IMR-90 (cell line): Measurements from ENCODE around the gene ARHGAP10. TPM values are rescaled to one million over a fixed set of nuclear protein-coding genes. Genes with fewer than 3 reads are reported as not detected.

ENCODE experiments used
- ATAC-seq: fragments of 200-7000 bp; cut with Tn5 transposase; 2 replicates; pipeline ENCODE4 v1.9.1; 2020; ENCODE audit warnings: low read depth, mild to moderate bottlenecking, moderate library complexity
- BruUV-seq: library from RNA; stranded (reverse); fragments of 400-500 nt; replicated peaks from 2 replicates; lab custom pipeline; 2021; lab: Mats Ljungman, UMichigan
- CTCF ChIA-PET: fragments of 300-600 bp; formaldehyde crosslinking; extraction: SDS; loops from one replicate; lab custom pipeline; 2021; ENCODE audit warnings: antibody characterized with exemption; lab: Yijun Ruan, JAX
- POLR2A ChIA-PET: fragments of 300-600 bp; sonication (Branson Sonifier 250); formaldehyde crosslinking; loops from one replicate; lab custom pipeline; 2022; ENCODE audit warnings: antibody characterized with exemption; ENCODE audit not compliant: unreplicated experiment; lab: Charles Lee
- DNase-seq: peaks from one replicate; pipeline ENCODE4 v3.0.0; 2013
- H2AFZ ChIP-seq: replicated peaks from 2 replicates; pipeline ENCODE3; 2013; ENCODE audit warnings: low read length, mild to moderate bottlenecking; ENCODE audit not compliant: poor library complexity
- H2AK5ac ChIP-seq: 2 replicates; pipeline ENCODE4 v1.6.1; 2013; ENCODE audit warnings: low read depth, low read length, inconsistent platforms
- H2AK9ac ChIP-seq: replicated peaks from 2 replicates; pipeline ENCODE3; 2013; ENCODE audit warnings: mild to moderate bottlenecking, low read depth, low read length, moderate library complexity; ENCODE audit not compliant: poor library complexity
- H2BK120ac ChIP-seq: 2 replicates; pipeline ENCODE4 v1.6.1; 2013; ENCODE audit warnings: low read depth, low read length, inconsistent platforms
- H2BK15ac ChIP-seq: 3 replicates; pipeline ENCODE4 v1.6.1; 2013; ENCODE audit warnings: low read depth, low read length, inconsistent platforms
- H2BK20ac ChIP-seq: 2 replicates; pipeline ENCODE4 v1.6.1; 2013; ENCODE audit warnings: low read depth, mild to moderate bottlenecking, inconsistent platforms, low read length, moderate library complexity
- H2BK5ac ChIP-seq: 2 replicates; pipeline ENCODE4 v1.6.1; 2013; ENCODE audit warnings: mild to moderate bottlenecking, low read depth, low read length, inconsistent platforms; ENCODE audit not compliant: poor library complexity, severe bottlenecking
- H3K14ac ChIP-seq: replicated peaks from 2 replicates; pipeline ENCODE4 v1.6.1; 2013; ENCODE audit warnings: low read depth, low read length, inconsistent platforms
- H3K18ac ChIP-seq: 2 replicates; pipeline ENCODE4 v1.6.1; 2013; ENCODE audit warnings: low read depth, low read length, control low read depth
- H3K23ac ChIP-seq: 2 replicates; pipeline ENCODE4 v1.6.1; 2013; ENCODE audit warnings: low read depth, low read length, inconsistent platforms
- H3K27ac ChIP-seq: 2 replicates; pipeline ENCODE4 v1.5.1; 2013; ENCODE audit warnings: mild to moderate bottlenecking, control low read depth, low read length; ENCODE audit not compliant: insufficient read depth
- H3K27me3 ChIP-seq: 2 replicates; pipeline ENCODE4 v1.6.1; 2013; ENCODE audit warnings: low read length; ENCODE audit not compliant: control insufficient read depth, insufficient read depth
- H3K36me3 ChIP-seq: 2 replicates; pipeline ENCODE4 v1.6.1; 2013; ENCODE audit warnings: low read length, mixed read lengths; ENCODE audit not compliant: control insufficient read depth, insufficient read depth
- H3K4ac ChIP-seq: 2 replicates; pipeline ENCODE4 v1.6.1; 2013; ENCODE audit warnings: low read depth, low read length, inconsistent platforms
- H3K4me1 ChIP-seq: 2 replicates; pipeline ENCODE4 v1.6.1; 2013; ENCODE audit warnings: low read length, mixed read lengths; ENCODE audit not compliant: control insufficient read depth, insufficient read depth
- H3K4me2 ChIP-seq: 2 replicates; pipeline ENCODE4 v1.6.1; 2013; ENCODE audit warnings: low read depth, mild to moderate bottlenecking, control low read depth, low read length, moderate library complexity
- H3K4me3 ChIP-seq: 2 replicates; pipeline ENCODE4 v1.5.1; 2013; ENCODE audit warnings: low read depth, mild to moderate bottlenecking, control low read depth, low read length, moderate library complexity; ENCODE audit not compliant: insufficient read depth
- H3K56ac ChIP-seq: 2 replicates; pipeline ENCODE4 v1.6.1; 2013; ENCODE audit warnings: low read length, inconsistent platforms; ENCODE audit not compliant: insufficient read depth; ENCODE audit errors: extremely low read depth
- H3K79me1 ChIP-seq, 2 experiments: 2 replicates each; pipeline ENCODE4 v1.6.1; 2013; ENCODE audit warnings: low read length in 2 of 2, inconsistent platforms in 1 of 2, low read depth in 1 of 2
- H3K9ac ChIP-seq: 2 replicates; pipeline ENCODE4 v1.6.1; 2013; ENCODE audit warnings: low read depth, low read length, control low read depth
- H3K9me1 ChIP-seq: 2 replicates; pipeline ENCODE4 v1.6.1; 2013; ENCODE audit warnings: low read length, inconsistent platforms; ENCODE audit not compliant: insufficient read depth
- H3K9me3 ChIP-seq: 2 replicates; pipeline ENCODE4 v1.6.1; 2013; ENCODE audit warnings: low read length; ENCODE audit not compliant: control insufficient read depth, insufficient read depth
- H4K20me1 ChIP-seq: 2 replicates; pipeline ENCODE4 v1.6.1; 2013; ENCODE audit warnings: low read length, inconsistent platforms; ENCODE audit not compliant: insufficient read depth
- H4K5ac ChIP-seq: 2 replicates; pipeline ENCODE4 v1.6.1; 2013; ENCODE audit warnings: mild to moderate bottlenecking, low read depth, low read length, control low read depth
- H4K8ac ChIP-seq, 2 experiments: 2 replicates each; pipeline ENCODE4 v1.6.1; 2013; ENCODE audit warnings: low read depth in 2 of 2, low read length in 2 of 2, control low read depth in 1 of 2, inconsistent platforms in 1 of 2
- H4K91ac ChIP-seq: 2 replicates; pipeline ENCODE4 v1.6.1; 2013; ENCODE audit warnings: low read depth, low read length, inconsistent platforms; ENCODE audit not compliant: insufficient read depth
- BHLHE40 ChIP-seq: fragments of 150-350 bp; IDR thresholded peaks from 2 replicates; pipeline ENCODE4 v1.6.1; 2016; ENCODE audit warnings: mild to moderate bottlenecking, low read depth, low read length
- CEBPB ChIP-seq: IDR thresholded peaks from 2 replicates; pipeline ENCODE4 v1.6.1; 2012; ENCODE audit warnings: low read depth, low read length, improper control_type of control experiment
- CHD1 ChIP-seq: IDR thresholded peaks from 2 replicates; pipeline ENCODE4 v1.6.1; 2012; ENCODE audit warnings: low read depth, low read length, improper control_type of control experiment
- CTCF ChIP-seq: conservative IDR thresholded peaks from 2 replicates; pipeline ENCODE4 v1.5.1; 2012; ENCODE audit warnings: mild to moderate bottlenecking, low read depth, low read length, improper control_type of control experiment
- FOS ChIP-seq: fragments of 150-350 bp; IDR thresholded peaks from 2 replicates; pipeline ENCODE4 v1.6.1; 2016; ENCODE audit warnings: low read depth, low read length
- MAFK ChIP-seq: IDR thresholded peaks from 2 replicates; pipeline ENCODE4 v1.6.1; 2012; ENCODE audit warnings: low read depth, low read length, improper control_type of control experiment
- MAZ ChIP-seq: IDR thresholded peaks from 2 replicates; pipeline ENCODE4 v1.6.1; 2012; ENCODE audit warnings: low read depth, mild to moderate bottlenecking, low read length, improper control_type of control experiment, moderate library complexity, borderline replicate concordance
- MXI1 ChIP-seq: IDR thresholded peaks from 2 replicates; pipeline ENCODE4 v1.6.1; 2012; ENCODE audit warnings: low read depth, mild to moderate bottlenecking, low read length, moderate library complexity, borderline replicate concordance
- NFE2L2 ChIP-seq: fragments of 150-350 bp; IDR thresholded peaks from 2 replicates; pipeline ENCODE4 v1.6.1; 2016; ENCODE audit warnings: low read depth, mild to moderate bottlenecking, low read length
- POLR2A ChIP-seq: IDR thresholded peaks from 2 replicates; pipeline ENCODE4 v1.6.1; 2012; ENCODE audit warnings: mild to moderate bottlenecking, low read depth, low read length
- RAD21 ChIP-seq: IDR thresholded peaks from 2 replicates; pipeline ENCODE4 v1.6.1; 2012; ENCODE audit warnings: low read length, improper control_type of control experiment
- RCOR1 ChIP-seq: IDR thresholded peaks from 2 replicates; pipeline ENCODE4 v1.6.1; 2012; ENCODE audit warnings: mild to moderate bottlenecking, low read length, improper control_type of control experiment; ENCODE audit not compliant: insufficient replicate concordance
- RFX5 ChIP-seq: IDR thresholded peaks from 2 replicates; pipeline ENCODE4 v1.8.0; 2012; ENCODE audit warnings: low read depth, mild to moderate bottlenecking, low read length, moderate library complexity
- SMC3 ChIP-seq: fragments of 150-350 bp; IDR thresholded peaks from 2 replicates; pipeline ENCODE4 v1.6.1; 2016; ENCODE audit warnings: low read depth, mild to moderate bottlenecking, antibody characterized with exemption, low read length, moderate library complexity
- WGBS, 2 experiments: methylation state at CpG; one replicate each; pipeline versions ENCODE4 v1.1.5 to v1.1.7; 2013; ENCODE audit warnings: missing lambda C conversion rate in 2 of 2; ENCODE audit not compliant: insufficient read length in 1 of 2; ENCODE audit errors: extremely low coverage in 2 of 2; 5-methylcytosine and 5-hydroxymethylcytosine counted together
- dilution Hi-C: fragments of 300-500 bp; cut with HindIII; formaldehyde crosslinking; loops from one replicate; pipeline ENCODE4 v1.14.3; 2018; ENCODE audit warnings: low sequenced_read_pairs; ENCODE audit not compliant: unreplicated experiment
- in situ Hi-C: fragments of 300-500 bp; cut with MboI; formaldehyde crosslinking; loops from 3 replicates; pipeline ENCODE4 v1.14.3; 2019; ENCODE audit warnings: low sequenced_read_pairs, inconsistent platforms, mixed read lengths
- intact Hi-C: fragments of 100-400 bp; cut with micrococcal nuclease; formaldehyde crosslinking; loops from 2 replicates; pipeline ENCODE4 v1.10.0; 2022
- polyA plus RNA-seq, 3 experiments: library from polyadenylated mRNA; depleted of rRNA; stranded (reverse); fragments of >200 nt; gene quantifications; 2 replicates each; pipeline ENCODE4 v1.2.3, GENCODE V29; 2012; ENCODE audit warnings: low replicate concordance in 1 of 3
- total RNA-seq: library from RNA; depleted of rRNA; stranded (reverse); fragments of >200 nt; gene quantifications from 2 replicates; pipeline ENCODE4 v1.2.3, GENCODE V29; 2012
- TF ChIP-seq, protein P1 (sequence below): fragments of 150-350 bp; IDR thresholded peaks from 2 replicates; pipeline ENCODE4 v1.6.1; 2016; ENCODE audit warnings: low read depth, mild to moderate bottlenecking, low read length, moderate library complexity, borderline replicate concordance
- TF ChIP-seq, protein P2 (sequence below): fragments of 150-350 bp; IDR thresholded peaks from 2 replicates; pipeline ENCODE4 v1.6.1; 2017; ENCODE audit warnings: mild to moderate bottlenecking, antibody characterized with exemption, low read length, low read depth

ARHGAP10 gene
- total and polyA plus RNA-seq, 2 of the 4 experiments (the other 2 are of a cell fraction), result 27.1 to 29.4 TPM

DNA sequence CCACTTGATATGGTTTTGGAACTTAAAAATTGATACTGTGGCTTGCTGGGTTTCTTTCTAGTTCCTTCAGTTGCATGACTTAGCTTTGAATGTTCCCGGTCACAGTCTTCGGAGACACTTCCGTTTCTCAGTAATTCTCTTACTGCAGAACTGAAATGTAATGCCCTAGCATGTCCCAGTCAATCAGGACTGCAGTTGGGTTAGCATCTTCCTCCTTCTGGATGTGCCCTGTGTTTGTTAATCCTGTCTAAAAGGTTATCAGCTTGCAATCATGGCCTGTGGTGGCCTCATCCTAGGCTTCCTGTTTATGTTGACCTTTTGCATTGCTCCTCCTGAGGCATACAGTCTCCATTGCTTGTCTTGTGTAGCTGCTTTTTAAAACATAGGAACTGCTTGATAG is 275.9 kb downstream of the ARHGAP10 start:
- POLR2A ChIA-PET, result no interaction called here
- Histone ChIP-seq H3K9ac (no peak overlapping the region), H3K56ac (no peak overlapping the region), H3K4me2 (peak overlapping the region; percentile 38), H3K18ac (peak overlapping the region; percentile 71), H3K9me3 (no peaks in the 10 kb centered on the region), H3K4me1 (peaks cover 8% of the 10 kb centered on the region), H3K4me3 (no peak overlapping the region), H2BK120ac (peak overlapping the region; percentile 30; the same call in 1 of the 2 replicates), H2AK5ac (peak overlapping the region; percentile 46; the same call in 1 of the 2 replicates), H3K4ac (peak overlapping the region; percentile 53; the same call in 1 of the 2 replicates), H3K36me3 (no peaks in the 10 kb centered on the region), H3K27ac (peak overlapping the region; percentile 78; the same call in 1 of the 2 replicates), H2AFZ (no peak overlapping the region), H3K23ac (peak overlapping the region; percentile 79), H3K14ac (peak overlapping the region; percentile 41), H3K9me1 (peaks cover 11% of the 10 kb centered on the region), H2BK15ac (0 out of 3 replicates have a peak overlapping the region, but pooled peaks have one; percentile 18), H2BK5ac (peak overlapping the region; percentile 58), H2BK20ac (peak overlapping the region; percentile 69), H4K5ac (no peak overlapping the region), H4K20me1 (peaks cover 10% of the 10 kb centered on the region; the same call in 1 of the 2 replicates), H3K27me3 (no peaks in the 10 kb centered on the region), H3K79me1 (peaks cover 28 to 44% of the 10 kb centered on the region in 2 experiments), H4K8ac (no peak overlapping the region; a peak in 1 of 4 replicates), H2AK9ac (no peak overlapping the region), H4K91ac (no peak overlapping the region)
- DNase-seq (peak; percentile 18), ATAC-seq (peak; percentile 25)
- CTCF ChIA-PET, result interaction anchor here (0.5 to 1.3 kb wide), 2 partner anchors 11 to 35 kb away, joined by 3 read pairs; no protein-coding TSS in a partner anchor
- intact Hi-C loops (no loop called here), dilution Hi-C loops (no loop called here), in situ Hi-C loops (no loop called here)
- BruUV-seq, result no TSS peak
- no CpG with 5 or more reads among the region's 3 CpGs for WGBS, 2 experiments
- TF ChIP-seq RAD21 (no peak), NFE2L2 (no peak), MAZ (no peak), MXI1 (no peak), CHD1 (no peak), FOS (no peak), CEBPB (no peak), CTCF (no peak), POLR2A (no peak), SMC3 (no peak), RFX5 (no peak), RCOR1 (no peak), BHLHE40 (no peak), MAFK (no peak)
- TF ChIP-seq, protein P1, sequence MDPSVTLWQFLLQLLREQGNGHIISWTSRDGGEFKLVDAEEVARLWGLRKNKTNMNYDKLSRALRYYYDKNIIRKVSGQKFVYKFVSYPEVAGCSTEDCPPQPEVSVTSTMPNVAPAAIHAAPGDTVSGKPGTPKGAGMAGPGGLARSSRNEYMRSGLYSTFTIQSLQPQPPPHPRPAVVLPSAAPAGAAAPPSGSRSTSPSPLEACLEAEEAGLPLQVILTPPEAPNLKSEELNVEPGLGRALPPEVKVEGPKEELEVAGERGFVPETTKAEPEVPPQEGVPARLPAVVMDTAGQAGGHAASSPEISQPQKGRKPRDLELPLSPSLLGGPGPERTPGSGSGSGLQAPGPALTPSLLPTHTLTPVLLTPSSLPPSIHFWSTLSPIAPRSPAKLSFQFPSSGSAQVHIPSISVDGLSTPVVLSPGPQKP, result no peak
- TF ChIP-seq, protein P2, sequence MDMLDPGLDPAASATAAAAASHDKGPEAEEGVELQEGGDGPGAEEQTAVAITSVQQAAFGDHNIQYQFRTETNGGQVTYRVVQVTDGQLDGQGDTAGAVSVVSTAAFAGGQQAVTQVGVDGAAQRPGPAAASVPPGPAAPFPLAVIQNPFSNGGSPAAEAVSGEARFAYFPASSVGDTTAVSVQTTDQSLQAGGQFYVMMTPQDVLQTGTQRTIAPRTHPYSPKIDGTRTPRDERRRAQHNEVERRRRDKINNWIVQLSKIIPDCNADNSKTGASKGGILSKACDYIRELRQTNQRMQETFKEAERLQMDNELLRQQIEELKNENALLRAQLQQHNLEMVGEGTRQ, result no peak
